ENCODE measurements around the gene CTNNBL1. TPM values are rescaled to one million over a fixed set of nuclear protein-coding genes. Genes with fewer than 3 reads are reported as not detected.

The CTNNBL1 gene
- total RNA-seq, 1 experiment from 2014 or later, result 55.4 TPM

DNA sequence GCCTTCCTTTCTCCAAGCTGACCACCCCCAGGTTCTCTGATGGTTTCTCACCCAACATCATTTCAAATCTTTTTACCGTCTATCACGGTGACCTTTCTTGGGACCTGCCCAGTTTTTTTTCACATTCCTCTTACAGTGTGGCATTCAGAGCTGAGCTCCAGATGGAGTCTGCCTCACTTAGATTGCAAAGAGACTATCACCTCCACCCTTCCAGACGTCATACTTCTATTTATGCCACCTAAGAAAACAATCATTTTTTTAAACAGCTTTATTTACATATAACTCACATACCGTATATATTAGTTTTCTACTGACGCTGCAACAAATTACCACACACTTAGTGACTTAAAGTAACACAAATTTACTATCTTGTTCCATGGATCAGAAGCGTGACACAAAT lies 32.3 kb upstream of the CTNNBL1 start:
- Histone ChIP-seq H3K79me2 (ENCODE audit: insufficient read depth, low read length) (no peaks in the 10 kb centered on the region), H3K27ac (ENCODE audit: low read depth, low read length) (no peak overlapping the region), H4K20me1 (ENCODE audit: insufficient read depth) (no peaks in the 10 kb centered on the region), H3K27me3 (ENCODE audit: insufficient read depth, low read length) (no peaks in the 10 kb centered on the region), H3K9me2 (ENCODE audit: insufficient read depth) (no peaks in the 10 kb centered on the region), H2AFZ (ENCODE audit: low read depth, low read length, poor library complexity, severe bottlenecking) (no peak overlapping the region), H3K36me3 (ENCODE audit: control insufficient read depth in 1 of 2, insufficient read depth in 2 of 2, low read length in 2 of 2) (no peaks in the 10 kb centered on the region), H3K4me2 (ENCODE audit: low read length) (no peak overlapping the region), H3K4me3 (replicated peaks in 1 of 2; ENCODE audit: low read depth in 1 of 2, low read length in 2 of 2) (no peak overlapping the region), H3K9me3 (ENCODE audit: control insufficient read depth in 1 of 2, insufficient read depth in 1 of 2, low read depth in 1 of 2, low read length in 2 of 2) (no peaks in the 10 kb centered on the region), H3K9ac (ENCODE audit: low read length) (no peak overlapping the region), H3K4me1 (ENCODE audit: control insufficient read depth in 1 of 2, insufficient read depth in 2 of 2, low read length in 2 of 2) (no peaks in the 10 kb centered on the region)
- POLR2A ChIA-PET, result no interaction called here
- DNase-seq (ENCODE audit: low read depth, low spot score), result no peak
- intact Hi-C loops (cut with micrococcal nuclease), result no loop called here
- ATAC-seq, result no peak
- RAD21 ChIA-PET (ENCODE audit: low non-redundant PET in 1 of 2, low total read pairs in 2 of 2, uncharacterized antibody in 2 of 2, unreplicated experiment in 2 of 2), result no interaction called here
- TF ChIP-seq, protein P1, sequence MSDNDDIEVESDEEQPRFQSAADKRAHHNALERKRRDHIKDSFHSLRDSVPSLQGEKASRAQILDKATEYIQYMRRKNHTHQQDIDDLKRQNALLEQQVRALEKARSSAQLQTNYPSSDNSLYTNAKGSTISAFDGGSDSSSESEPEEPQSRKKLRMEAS (IDR thresholded peaks at IDR 0.05), result no peak
- TF ChIP-seq ZNF274 (IDR thresholded peaks at IDR 0.05; ENCODE audit: low read depth, low read length) (no peak), SP1 (IDR thresholded peaks at IDR 0.05; ENCODE audit: low read depth) (no peak), RAD21 (IDR thresholded peaks at IDR 0.05; ENCODE audit: low read depth) (no peak), ELF1 (IDR thresholded peaks at IDR 0.05; ENCODE audit: borderline replicate concordance, low read depth) (no peak), CBX3 (IDR thresholded peaks at IDR 0.05; ENCODE audit: low read depth) (no peak), SIN3A (IDR thresholded peaks at IDR 0.05; ENCODE audit: low read depth) (no peak), JUND (IDR thresholded peaks at IDR 0.05) (no peak), POLR2AphosphoS5 (IDR thresholded peaks at IDR 0.05; ENCODE audit: low read depth, low read length) (no peak), TCF7L2 (IDR thresholded peaks at IDR 0.05; ENCODE audit: borderline replicate concordance, extremely low read depth, insufficient read depth, insufficient read length) (no peak)
- TF ChIP-seq, protein P2, sequence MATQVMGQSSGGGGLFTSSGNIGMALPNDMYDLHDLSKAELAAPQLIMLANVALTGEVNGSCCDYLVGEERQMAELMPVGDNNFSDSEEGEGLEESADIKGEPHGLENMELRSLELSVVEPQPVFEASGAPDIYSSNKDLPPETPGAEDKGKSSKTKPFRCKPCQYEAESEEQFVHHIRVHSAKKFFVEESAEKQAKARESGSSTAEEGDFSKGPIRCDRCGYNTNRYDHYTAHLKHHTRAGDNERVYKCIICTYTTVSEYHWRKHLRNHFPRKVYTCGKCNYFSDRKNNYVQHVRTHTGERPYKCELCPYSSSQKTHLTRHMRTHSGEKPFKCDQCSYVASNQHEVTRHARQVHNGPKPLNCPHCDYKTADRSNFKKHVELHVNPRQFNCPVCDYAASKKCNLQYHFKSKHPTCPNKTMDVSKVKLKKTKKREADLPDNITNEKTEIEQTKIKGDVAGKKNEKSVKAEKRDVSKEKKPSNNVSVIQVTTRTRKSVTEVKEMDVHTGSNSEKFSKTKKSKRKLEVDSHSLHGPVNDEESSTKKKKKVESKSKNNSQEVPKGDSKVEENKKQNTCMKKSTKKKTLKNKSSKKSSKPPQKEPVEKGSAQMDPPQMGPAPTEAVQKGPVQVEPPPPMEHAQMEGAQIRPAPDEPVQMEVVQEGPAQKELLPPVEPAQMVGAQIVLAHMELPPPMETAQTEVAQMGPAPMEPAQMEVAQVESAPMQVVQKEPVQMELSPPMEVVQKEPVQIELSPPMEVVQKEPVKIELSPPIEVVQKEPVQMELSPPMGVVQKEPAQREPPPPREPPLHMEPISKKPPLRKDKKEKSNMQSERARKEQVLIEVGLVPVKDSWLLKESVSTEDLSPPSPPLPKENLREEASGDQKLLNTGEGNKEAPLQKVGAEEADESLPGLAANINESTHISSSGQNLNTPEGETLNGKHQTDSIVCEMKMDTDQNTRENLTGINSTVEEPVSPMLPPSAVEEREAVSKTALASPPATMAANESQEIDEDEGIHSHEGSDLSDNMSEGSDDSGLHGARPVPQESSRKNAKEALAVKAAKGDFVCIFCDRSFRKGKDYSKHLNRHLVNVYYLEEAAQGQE (IDR thresholded peaks at IDR 0.05; ENCODE audit: low read depth), result no peak
- TF ChIP-seq, protein P3, sequence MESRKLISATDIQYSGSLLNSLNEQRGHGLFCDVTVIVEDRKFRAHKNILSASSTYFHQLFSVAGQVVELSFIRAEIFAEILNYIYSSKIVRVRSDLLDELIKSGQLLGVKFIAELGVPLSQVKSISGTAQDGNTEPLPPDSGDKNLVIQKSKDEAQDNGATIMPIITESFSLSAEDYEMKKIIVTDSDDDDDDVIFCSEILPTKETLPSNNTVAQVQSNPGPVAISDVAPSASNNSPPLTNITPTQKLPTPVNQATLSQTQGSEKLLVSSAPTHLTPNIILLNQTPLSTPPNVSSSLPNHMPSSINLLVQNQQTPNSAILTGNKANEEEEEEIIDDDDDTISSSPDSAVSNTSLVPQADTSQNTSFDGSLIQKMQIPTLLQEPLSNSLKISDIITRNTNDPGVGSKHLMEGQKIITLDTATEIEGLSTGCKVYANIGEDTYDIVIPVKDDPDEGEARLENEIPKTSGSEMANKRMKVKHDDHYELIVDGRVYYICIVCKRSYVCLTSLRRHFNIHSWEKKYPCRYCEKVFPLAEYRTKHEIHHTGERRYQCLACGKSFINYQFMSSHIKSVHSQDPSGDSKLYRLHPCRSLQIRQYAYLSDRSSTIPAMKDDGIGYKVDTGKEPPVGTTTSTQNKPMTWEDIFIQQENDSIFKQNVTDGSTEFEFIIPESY (IDR thresholded peaks at IDR 0.05; ENCODE audit: extremely low read depth, insufficient replicate concordance, low read length), result no peak
- TF ChIP-seq, protein P4, sequence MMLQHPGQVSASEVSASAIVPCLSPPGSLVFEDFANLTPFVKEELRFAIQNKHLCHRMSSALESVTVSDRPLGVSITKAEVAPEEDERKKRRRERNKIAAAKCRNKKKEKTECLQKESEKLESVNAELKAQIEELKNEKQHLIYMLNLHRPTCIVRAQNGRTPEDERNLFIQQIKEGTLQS (IDR thresholded peaks at IDR 0.05), result no peak
- no TSS peak for BruUV-seq (replicated peaks)
- CTCF ChIA-PET, result no interaction called here

All from HCT116 (cell line).